Naive thymus-derived CD4-positive, alpha-beta T cell (primary cell): ENCODE data around the gene CKAP5. TPM values are rescaled to one million over a fixed set of nuclear protein-coding genes. Genes with fewer than 3 reads are reported as not detected.

Source experiments
- ATAC-seq: fragments of 150-1000 bp; cut with Tn5 transposase; 2 replicates; pipeline ENCODE4 v1.10.0; 2021; ENCODE audit warnings: mild to moderate bottlenecking, moderate library complexity
- CTCF ChIA-PET: fragments of 350-600 bp; sonication (Branson Sonifier 250); formaldehyde crosslinking; loops from one replicate; lab custom pipeline; 2021; ENCODE audit warnings: antibody characterized with exemption; lab: Charles Lee
- POLR2A ChIA-PET: fragments of 350-600 bp; sonication (Branson Sonifier 250); formaldehyde crosslinking; loops from one replicate; lab custom pipeline; 2021; ENCODE audit warnings: antibody characterized with exemption, inconsistent platforms; lab: Charles Lee
- DNase-seq, 9 donors: peaks; one replicate each; pipeline versions ENCODE4 v3.0.0 to v3.0.0-alpha.2; 2020 to 2022; ENCODE audit warnings: mixed read lengths in 1 of 9
- H3K27ac ChIP-seq: one replicate; pipeline ENCODE4 v1.7.0; 2013; ENCODE audit warnings: mild to moderate bottlenecking, low read depth, low read length, moderate library complexity
- H3K27me3 ChIP-seq, 2 donors: one replicate each; pipeline ENCODE4 v1.7.0; 2013; ENCODE audit warnings: low read length in 2 of 2, mild to moderate bottlenecking in 2 of 2, moderate library complexity in 2 of 2; ENCODE audit not compliant: control insufficient read depth in 2 of 2, insufficient read depth in 2 of 2
- H3K36me3 ChIP-seq, 3 experiments: 1 replicate in 2 of 3; 2 replicates in 1 of 3; pipeline ENCODE4 v1.7.0; 2013; ENCODE audit warnings: low read length in 3 of 3, mild to moderate bottlenecking in 3 of 3, moderate library complexity in 1 of 3; ENCODE audit not compliant: insufficient read depth in 3 of 3, control insufficient read depth in 2 of 3
- H3K4me1 ChIP-seq, 2 donors: one replicate each; pipeline ENCODE4 v1.7.0; 2013; ENCODE audit warnings: low read length in 2 of 2, mild to moderate bottlenecking in 2 of 2, moderate library complexity in 1 of 2; ENCODE audit not compliant: control insufficient read depth in 2 of 2, insufficient read depth in 2 of 2
- H3K4me3 ChIP-seq: 2 replicates; pipeline ENCODE4 v1.7.0; 2013; ENCODE audit warnings: mild to moderate bottlenecking, low read length
- H3K9me3 ChIP-seq, 3 experiments: 1 replicate in 2 of 3; 2 replicates in 1 of 3; pipeline ENCODE4 v1.7.0; 2013; ENCODE audit warnings: low read length in 3 of 3; ENCODE audit not compliant: control insufficient read depth in 2 of 3
- H3K27ac Mint-ChIP-seq, 9 donors: one replicate each; pipeline ENCODE4 v1.8.0; 2020 to 2022; ENCODE audit warnings: mixed read lengths in 9 of 9, mild to moderate bottlenecking in 8 of 9, moderate library complexity in 5 of 9, inconsistent platforms in 2 of 9
- H3K27me3 Mint-ChIP-seq, 5 donors: one replicate each; pipeline ENCODE4 v1.8.0; 2021 to 2022; ENCODE audit warnings: mixed read lengths in 5 of 5, mild to moderate bottlenecking in 1 of 5
- H3K36me3 Mint-ChIP-seq, 5 donors: one replicate each; pipeline ENCODE4 v1.8.0; 2020 to 2022; ENCODE audit warnings: mixed read lengths in 5 of 5, mild to moderate bottlenecking in 3 of 5, inconsistent platforms in 1 of 5
- H3K4me1 Mint-ChIP-seq, 7 donors: one replicate each; pipeline ENCODE4 v1.8.0; 2020 to 2022; ENCODE audit warnings: mixed read lengths in 7 of 7, mild to moderate bottlenecking in 3 of 7, inconsistent platforms in 1 of 7
- H3K4me3 Mint-ChIP-seq, 10 donors: one replicate each; pipeline ENCODE4 v1.8.0; 2020 to 2022; ENCODE audit warnings: mild to moderate bottlenecking in 10 of 10, mixed read lengths in 10 of 10, moderate library complexity in 6 of 10, inconsistent platforms in 2 of 10
- H3K9me3 Mint-ChIP-seq, 11 donors: one replicate each; pipeline ENCODE4 v1.8.0; 2020 to 2022; ENCODE audit warnings: mixed read lengths in 11 of 11, mild to moderate bottlenecking in 4 of 11, inconsistent platforms in 1 of 11, moderate library complexity in 1 of 11
- intact Hi-C, 2 donors: fragments of 100-400 bp; cut with micrococcal nuclease; formaldehyde crosslinking; loops; one replicate each; pipeline ENCODE4 v1.15.1; 2023
- polyA plus RNA-seq, 2 donors: library from polyadenylated mRNA; unstranded; fragments of 300-500 nt; fragmentation: Illumina TruSeq; gene quantifications; one replicate each; pipeline ENCODE4 v1.2.3, GENCODE V29; 2021
- total RNA-seq, 6 experiments: library from RNA in 5 of 6; stranded (reverse) in 5 of 6; gene quantifications; 1 replicate in 5 of 6; 2 replicates in 1 of 6; pipeline ENCODE4 v1.2.3 and lab custom pipeline; 2021 to 2026

Gene CKAP5
- total and polyA plus RNA-seq, 7 experiments from 2014 or later = 10.9 to 126 (median 45.2) TPM

- H3K27me3 ChIP-seq = no peaks in the 10 kb centered on the region
- H3K27ac ChIP-seq = peak overlapping the region; percentile 71
- Mint-ChIP-seq H3K4me1 (peaks cover 33 to 46% (median 43%) of the 10 kb centered on the region in 7 donors), H3K9me3 (peaks cover 0 to 2% (median 0%) of the 10 kb centered on the region in 11 donors), H3K36me3 (peaks cover 0 to 9% (median 0%) of the 10 kb centered on the region in 5 donors), H3K27me3 (no peaks in the 10 kb centered on the region), H3K27ac (peak overlapping the region in 8 of 9 donors; percentile 88 to 97 (median 91)), H3K4me3 (peak overlapping the region; percentile 85 to 99 (median 97))
- DNase-seq (no peak), ATAC-seq (no peak)
- ChIA-PET CTCF (interaction anchor here (0.9 kb wide), 1 partner anchor 316 kb away, joined by 3 read pairs; no protein-coding TSS in a partner anchor), POLR2A (interaction anchor here (0.6 kb wide), 1 partner anchor 801 kb away, joined by 3 read pairs; no protein-coding TSS in a partner anchor)
- intact Hi-C loops = loop anchor here (1.0 to 10.0 kb wide), 10 partner anchors 20 to 869 kb away; partner anchors contain the start of genes AGBL2 (in 1 of the 2), ARHGAP1 (in 1 of the 2), ATG13 (in 1 of the 2) and CELF1 (in 1 of the 2)
- peaks cover 0 to 14% of the 10 kb centered on the region in 2 donors for H3K4me1 ChIP-seq
- no peaks in the 10 kb centered on the region for H3K36me3 ChIP-seq
- peak overlapping the region; percentile 71 for H3K4me3 ChIP-seq
- no peaks in the 10 kb centered on the region for H3K9me3 ChIP-seq
Observed at GRCh38 chr11:46846510-46846830, 390 bp upstream of the CKAP5 start.

GRCh38 chr11:46845440-46845739, 690 bp downstream of the CKAP5 start:
- Mint-ChIP-seq H3K27me3 (no peaks in the 10 kb centered on the region), H3K9me3 (no peaks in the 10 kb centered on the region), H3K27ac (peak overlapping the region; percentile 48 to 89 (median 83)), H3K4me1 (peaks cover 33 to 50% (median 43%) of the 10 kb centered on the region in 7 donors), H3K4me3 (peak overlapping the region; percentile 81 to 99 (median 91)), H3K36me3 (peaks cover 0 to 9% (median 0%) of the 10 kb centered on the region in 5 donors)
- POLR2A ChIA-PET = no interaction called here
- Histone ChIP-seq H3K27ac (peak overlapping the region; percentile 71), H3K9me3 (no peaks in the 10 kb centered on the region), H3K4me1 (peaks cover 0 to 14% of the 10 kb centered on the region in 2 donors), H3K36me3 (no peaks in the 10 kb centered on the region), H3K4me3 (peak overlapping the region; percentile 71), H3K27me3 (no peaks in the 10 kb centered on the region)
- intact Hi-C loops = loop anchor here (1.0 to 10.0 kb wide), 3 partner anchors 91 to 709 kb away; partner anchors contain the start of genes ATG13 (in 1 of the 2), CELF1 (in 1 of the 2), CSTPP1 (in 1 of the 2) and HARBI1 (in 1 of the 2)
- CTCF ChIA-PET = no interaction called here
- ATAC-seq (no peak), DNase-seq (no peak)

- H3K4me3 ChIP-seq = no peak overlapping the region
- ATAC-seq = no peak
- no peak overlapping the region for H3K27ac ChIP-seq
- peaks cover 36 to 73% (median 61%) of the 10 kb centered on the region in 7 donors for H3K4me1 Mint-ChIP-seq
- H3K4me1 ChIP-seq = peaks cover 0 to 11% of the 10 kb centered on the region in 2 donors
- H3K27me3 Mint-ChIP-seq = no peaks in the 10 kb centered on the region
- H3K9me3 Mint-ChIP-seq = no peaks in the 10 kb centered on the region
- ChIA-PET CTCF (no interaction called here), POLR2A (no interaction called here)
- no peak overlapping the region for H3K4me3 Mint-ChIP-seq
- H3K9me3 ChIP-seq = no peaks in the 10 kb centered on the region
- no peak overlapping the region for H3K27ac Mint-ChIP-seq
- H3K36me3 Mint-ChIP-seq = peaks cover 0 to 5% (median 0%) of the 10 kb centered on the region in 5 donors
- H3K36me3 ChIP-seq = no peaks in the 10 kb centered on the region
- no peak for DNase-seq
- intact Hi-C loops = loop anchor here in 1 of 2 donors (10.0 kb wide), 1 partner anchor 715 kb away; the partner anchor contains the start of gene CELF1
- H3K27me3 ChIP-seq = no peaks in the 10 kb centered on the region
Observed at GRCh38 chr11:46840116-46840515, 6.0 kb downstream of the CKAP5 start.

DNA sequence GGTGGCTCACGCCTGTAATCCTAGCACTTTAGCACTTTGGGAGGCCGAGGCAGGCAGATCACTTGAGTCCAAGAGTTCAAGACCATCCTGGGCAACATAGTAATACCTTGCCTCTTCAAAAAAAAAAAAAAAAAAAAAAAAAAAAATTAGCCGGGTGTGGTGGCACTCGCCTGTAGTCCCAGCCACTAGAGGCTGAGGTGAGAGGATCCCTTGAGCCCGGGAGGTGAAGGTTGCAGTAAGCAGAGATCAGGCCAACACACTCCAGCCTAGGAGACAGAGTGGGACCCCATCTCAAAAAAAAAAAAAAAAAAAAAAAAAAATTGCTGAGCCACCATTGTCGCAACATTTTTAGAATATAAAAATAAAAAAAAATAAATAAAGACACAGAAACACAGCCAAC, 7.6 kb downstream of the CKAP5 start:
- ATAC-seq (no peak), DNase-seq (no peak)
- Histone ChIP-seq H3K4me3 (no peak overlapping the region), H3K27me3 (no peaks in the 10 kb centered on the region), H3K4me1 (no peaks in the 10 kb centered on the region), H3K27ac (no peak overlapping the region), H3K36me3 (no peaks in the 10 kb centered on the region), H3K9me3 (no peaks in the 10 kb centered on the region)
- Mint-ChIP-seq H3K4me3 (no peak overlapping the region), H3K4me1 (peaks cover 24 to 62% (median 47%) of the 10 kb centered on the region in 7 donors), H3K27me3 (no peaks in the 10 kb centered on the region), H3K36me3 (peaks cover 0 to 4% (median 0%) of the 10 kb centered on the region in 5 donors), H3K9me3 (no peaks in the 10 kb centered on the region), H3K27ac (no peak overlapping the region)
- ChIA-PET POLR2A (interaction anchor here (0.6 kb wide), 2 partner anchors 135 to 417 kb away, joined by 3 read pairs; no protein-coding TSS in a partner anchor), CTCF (no interaction called here)
- intact Hi-C loops = no loop called here

DNA sequence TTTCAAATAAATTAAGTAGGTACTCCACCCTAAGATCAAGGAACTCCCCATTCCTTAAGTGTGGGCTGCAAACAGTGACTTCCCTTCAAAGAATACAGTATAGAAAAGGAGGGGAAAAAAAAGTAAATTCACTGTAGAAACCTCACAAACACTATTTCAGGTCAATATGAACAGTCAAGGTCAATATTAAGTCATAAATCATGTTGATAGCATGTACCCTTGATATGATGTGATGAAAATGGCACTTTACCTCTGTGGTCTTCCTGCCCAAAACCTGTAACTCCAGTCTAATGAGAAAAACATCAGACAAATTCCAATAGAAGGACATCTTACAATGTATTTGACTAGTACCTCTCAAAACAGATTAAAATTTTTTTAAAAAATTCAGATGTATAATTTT, 8.2 kb downstream of the CKAP5 start:
- Histone ChIP-seq H3K9me3 (no peaks in the 10 kb centered on the region), H3K27ac (no peak overlapping the region), H3K4me3 (no peak overlapping the region), H3K36me3 (no peaks in the 10 kb centered on the region), H3K4me1 (no peaks in the 10 kb centered on the region), H3K27me3 (no peaks in the 10 kb centered on the region)
- DNase-seq (no peak), ATAC-seq (no peak)
- H3K4me1 Mint-ChIP-seq = peaks cover 21 to 59% (median 44%) of the 10 kb centered on the region in 7 donors
- ChIA-PET CTCF (interaction anchor here (0.7 kb wide), 1 partner anchor 706 kb away, joined by 3 read pairs; no protein-coding TSS in a partner anchor), POLR2A (interaction anchor here (0.6 kb wide), 1 partner anchor 134 kb away, joined by 3 read pairs; no protein-coding TSS in a partner anchor)
- peaks cover 0 to 4% (median 0%) of the 10 kb centered on the region in 5 donors for H3K36me3 Mint-ChIP-seq
- H3K27ac Mint-ChIP-seq = no peak overlapping the region
- no peaks in the 10 kb centered on the region for H3K27me3 Mint-ChIP-seq
- intact Hi-C loops = loop anchor here in 1 of 2 donors (2.0 kb wide), 1 partner anchor 229 kb away; no protein-coding TSS in a partner anchor
- H3K9me3 Mint-ChIP-seq = no peaks in the 10 kb centered on the region
- no peak overlapping the region for H3K4me3 Mint-ChIP-seq

DNA sequence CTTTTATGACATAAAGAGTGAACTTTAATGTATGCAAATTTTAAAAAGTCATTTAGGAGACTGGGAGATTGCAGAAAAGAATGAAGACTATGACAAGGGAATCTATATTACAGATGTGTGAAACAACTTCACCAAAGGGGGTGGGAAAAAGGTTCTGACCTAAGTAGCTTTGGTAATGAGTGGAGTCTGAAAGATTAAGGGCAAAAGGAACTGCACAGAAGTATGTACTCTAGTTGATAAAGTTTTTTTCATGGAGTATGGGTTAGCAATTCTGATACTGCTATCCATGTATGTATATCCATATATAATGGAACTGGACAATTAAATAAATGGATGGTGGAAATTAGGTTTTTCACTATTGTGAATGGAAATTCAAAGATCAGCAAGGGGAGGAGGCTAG, 9.2 kb downstream of the CKAP5 start:
- H3K4me3 Mint-ChIP-seq = no peak overlapping the region

More for the DNA sequence above, 9.2 kb downstream of the CKAP5 start:
- Mint-ChIP-seq H3K4me1 (peaks cover 18 to 53% (median 38%) of the 10 kb centered on the region in 7 donors), H3K27ac (no peak overlapping the region), H3K27me3 (no peaks in the 10 kb centered on the region), H3K9me3 (no peaks in the 10 kb centered on the region), H3K36me3 (peaks cover 0 to 4% (median 0%) of the 10 kb centered on the region in 5 donors)
- no peaks in the 10 kb centered on the region for H3K4me1 ChIP-seq
- ATAC-seq (no peak), DNase-seq (no peak)
- no peaks in the 10 kb centered on the region for H3K36me3 ChIP-seq
- H3K27me3 ChIP-seq = no peaks in the 10 kb centered on the region
- no peak overlapping the region for H3K4me3 ChIP-seq
- no peak overlapping the region for H3K27ac ChIP-seq
- intact Hi-C loops = loop anchor here in 1 of 2 donors (2.0 kb wide), 1 partner anchor 230 kb away; no protein-coding TSS in a partner anchor
- CTCF ChIA-PET = interaction anchor here (0.7 kb wide), 1 partner anchor 705 kb away, joined by 3 read pairs; no protein-coding TSS in a partner anchor
- POLR2A ChIA-PET = no interaction called here
- H3K9me3 ChIP-seq = no peaks in the 10 kb centered on the region
